ENCODE measurements around the gene SPON2.

Gene SPON2

DNA sequence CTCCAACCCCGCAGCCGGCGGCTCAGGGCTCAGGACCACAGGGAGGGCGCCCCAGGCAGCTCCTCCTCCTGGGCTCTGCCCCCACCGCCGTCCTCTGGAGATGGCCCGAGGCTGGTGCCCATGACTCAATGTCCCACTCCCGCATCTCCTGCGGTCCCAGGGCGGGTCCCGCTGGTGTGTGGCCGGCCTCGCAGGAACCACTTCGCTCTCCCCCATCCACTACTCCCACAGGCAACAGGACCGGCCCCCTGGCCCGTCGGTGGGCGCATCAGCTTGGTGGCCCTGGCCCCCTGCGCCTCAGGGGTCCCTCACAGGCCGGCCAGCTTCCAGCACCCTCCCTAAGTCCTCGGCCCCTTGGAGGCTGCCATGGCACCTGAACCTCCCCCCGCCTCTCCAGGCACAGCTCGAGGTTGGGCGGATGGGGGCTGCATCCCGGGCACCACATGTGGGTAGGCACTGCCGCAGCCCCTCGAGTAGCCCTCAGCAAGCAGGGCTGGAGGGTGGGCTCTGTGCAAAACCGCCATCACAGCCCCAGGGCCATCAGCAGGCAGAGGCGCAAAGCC lies 22.8 kb upstream of the SPON2 start:
- DNase-seq (ENCODE audit: low read depth), result no peak

GRCh38 chr4:1194010-1194900 lies 21.9 kb upstream of the SPON2 start:
- DNase-seq (ENCODE audit: low read depth), result no peak

DNA sequence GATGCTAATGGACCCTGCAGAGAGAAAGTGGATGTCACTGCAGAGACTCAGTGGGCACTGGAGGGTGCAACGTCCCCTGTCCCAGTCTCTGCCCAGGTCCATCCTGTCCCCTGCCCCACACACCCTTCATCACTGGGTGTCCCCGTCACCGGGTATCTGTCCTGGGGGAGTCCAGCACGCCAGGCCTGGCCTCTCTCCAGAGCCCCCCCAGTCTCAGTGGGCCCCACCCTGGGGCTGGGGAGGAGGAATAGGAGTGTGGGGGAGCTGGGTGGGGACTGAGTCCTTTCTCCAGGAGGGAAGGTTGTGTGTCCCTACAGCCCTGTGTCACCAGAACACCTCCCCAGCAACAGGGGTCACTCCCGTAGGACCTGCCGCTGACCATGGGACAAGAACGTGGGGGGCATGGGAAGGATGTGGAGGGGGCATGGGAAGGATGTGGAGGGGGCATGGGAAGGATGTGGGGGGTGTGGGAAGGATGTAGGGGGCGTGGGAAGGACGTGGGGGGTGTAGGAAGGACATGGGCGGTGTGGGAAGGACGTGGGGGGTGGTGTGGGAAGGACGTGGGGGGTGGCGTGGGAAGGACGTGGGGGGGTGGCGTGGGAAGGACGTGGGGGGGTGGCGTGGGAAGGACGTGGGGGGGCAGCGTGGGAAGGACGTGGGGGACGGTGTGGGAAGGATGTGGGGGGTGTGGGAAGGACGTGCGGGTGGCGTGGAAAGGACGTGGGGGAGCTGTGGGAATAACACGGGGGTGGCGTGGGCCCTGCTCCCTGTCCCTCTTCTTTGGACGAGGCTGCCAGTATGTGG lies 21.0 kb upstream of the SPON2 start:
- no peak for DNase-seq (ENCODE audit: low read depth)

DNA sequence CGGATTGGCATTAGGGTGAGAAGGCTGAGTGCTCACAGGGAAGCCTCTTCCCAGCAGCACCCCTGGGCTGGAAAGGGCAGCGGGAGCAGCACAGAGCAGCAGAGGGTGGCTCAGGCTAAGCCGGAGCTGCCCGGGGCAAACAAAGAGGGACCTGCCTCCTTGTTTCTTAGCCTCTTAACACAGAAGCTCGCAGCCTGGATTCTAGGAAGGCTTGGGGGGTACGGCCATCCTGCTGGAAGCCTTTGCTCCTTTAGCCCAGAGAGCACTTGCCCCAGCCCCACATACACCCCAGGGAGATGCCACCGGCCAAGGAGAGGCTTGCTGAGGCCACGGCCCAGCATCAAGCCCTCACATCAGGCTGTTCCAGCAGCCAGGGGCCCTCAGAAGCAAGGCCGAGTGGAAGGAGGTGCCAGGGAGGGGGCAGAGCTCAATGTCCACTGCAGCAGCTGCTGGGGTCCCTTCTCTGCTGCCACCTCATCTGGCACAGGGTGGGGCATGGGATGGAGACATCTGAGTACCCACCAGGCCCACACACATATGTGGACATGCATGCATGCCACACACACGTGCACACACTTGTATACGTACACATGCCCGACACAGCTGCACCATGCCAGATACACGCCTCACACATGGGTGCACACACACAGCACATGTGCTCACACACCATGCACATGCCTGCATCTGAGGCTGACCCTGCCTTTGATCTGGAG lies 20.3 kb upstream of the SPON2 start:
- DNase-seq (ENCODE audit: low read depth), result no peak

DNA sequence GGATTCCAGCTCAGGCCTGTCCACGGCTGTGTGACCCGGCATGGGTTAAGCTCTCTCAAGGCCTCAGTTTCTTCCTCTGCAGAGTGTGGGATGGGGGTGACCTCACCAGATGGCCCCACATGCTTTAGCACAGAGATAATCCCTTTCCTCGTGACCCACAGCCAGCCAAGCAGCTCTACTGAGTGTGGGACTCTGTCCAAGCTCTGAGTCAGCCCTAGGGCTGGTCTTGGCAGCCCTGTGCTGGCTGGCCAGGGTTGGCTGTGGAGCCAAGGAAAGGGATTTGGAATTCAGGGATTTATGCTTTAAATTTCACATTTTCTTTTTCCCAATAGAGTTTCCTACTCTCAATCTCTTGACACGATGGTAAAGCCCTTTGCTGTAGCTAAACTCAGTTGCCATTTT lies 19.7 kb upstream of the SPON2 start:
- DNase-seq (ENCODE audit: low read depth), result peak; percentile 81

DNA sequence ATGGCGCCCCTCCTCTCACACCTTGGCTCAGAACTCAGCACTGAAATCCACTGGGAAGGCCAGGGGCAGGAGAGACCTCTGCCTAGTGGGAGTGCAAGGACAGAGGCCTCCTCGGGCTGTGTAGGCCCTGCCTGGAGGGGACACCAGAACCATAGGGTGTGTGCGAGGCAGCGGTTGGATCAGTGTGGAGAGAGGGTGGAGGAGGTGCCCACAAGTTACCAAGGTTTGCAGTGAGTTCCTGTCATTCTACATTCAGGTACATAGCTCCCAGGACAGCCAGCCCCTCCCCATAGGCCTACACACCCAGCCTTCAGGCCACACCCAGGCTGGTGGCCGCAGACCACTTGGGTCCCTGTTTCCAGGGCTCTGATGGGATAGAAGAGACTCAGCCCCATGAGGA lies 19.2 kb upstream of the SPON2 start:
- no peak for DNase-seq (ENCODE audit: low read depth)

- no peak for DNase-seq (ENCODE audit: low read depth)
These were observed 14.8 kb upstream of the SPON2 start for GRCh38 chr4:1187182-1187581.

DNA sequence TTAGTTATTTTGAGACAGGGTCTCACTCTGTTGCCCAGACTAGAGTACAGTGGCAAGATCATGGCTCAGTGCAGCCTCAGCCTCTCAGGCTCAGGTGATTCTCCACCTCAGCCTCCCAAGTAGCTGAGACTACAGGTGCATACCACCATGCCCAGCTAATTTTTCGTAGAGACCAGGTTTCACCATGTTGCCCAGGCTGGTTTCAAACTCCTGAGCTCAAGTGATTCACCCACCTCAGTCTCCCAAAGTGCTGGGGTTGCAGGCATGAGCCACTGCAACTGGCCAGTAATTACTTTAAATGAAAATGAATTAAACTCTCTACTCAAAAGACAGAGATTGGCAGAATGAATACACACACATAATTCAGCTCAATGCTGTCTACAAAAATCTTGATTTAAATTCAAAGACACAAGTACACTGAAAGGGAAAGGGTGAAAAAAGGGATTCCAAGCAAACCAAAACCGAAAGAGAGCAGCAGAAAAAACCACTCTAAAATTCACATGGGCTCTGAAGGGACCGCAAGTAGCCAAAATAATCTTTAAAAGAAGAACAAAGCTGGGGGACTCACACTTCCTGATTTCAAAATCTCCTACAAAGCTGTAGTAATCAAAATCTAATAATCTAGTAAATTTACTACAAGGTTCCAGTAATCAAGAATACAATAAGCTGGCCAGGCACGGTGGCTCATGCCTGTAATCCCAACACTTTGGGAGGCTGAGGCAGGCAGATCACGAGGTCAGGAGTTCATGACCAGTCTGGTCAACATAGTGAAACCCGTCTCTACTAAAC lies 11.8 kb upstream of the SPON2 start:
- DNase-seq (ENCODE audit: low read depth), result no peak

DNA sequence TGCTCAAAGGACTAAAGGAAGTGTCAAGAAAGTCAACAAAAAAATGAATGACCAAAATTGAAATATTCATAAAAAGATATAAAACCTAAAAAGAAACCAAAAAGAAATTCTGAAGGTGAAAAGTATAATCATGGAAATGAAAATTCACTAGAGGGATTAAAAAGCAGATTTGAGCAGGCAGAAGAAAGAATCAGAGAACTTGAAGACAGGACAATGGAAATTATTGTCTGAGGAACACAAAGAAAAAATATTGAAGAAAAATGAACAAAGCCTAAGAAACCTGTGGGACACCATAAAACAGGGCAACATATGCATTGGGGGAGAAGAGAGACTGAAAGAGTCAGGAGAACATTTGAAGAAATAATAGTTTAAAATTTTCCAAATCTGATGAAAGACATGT lies 9.9 kb upstream of the SPON2 start:
- DNase-seq (ENCODE audit: low read depth), result no peak

- DNase-seq (ENCODE audit: low read depth), result no peak
These were observed 8.3 kb upstream of the SPON2 start for GRCh38 chr4:1180663-1181062.

- no peak for DNase-seq (ENCODE audit: low read depth)
These were observed 7.6 kb upstream of the SPON2 start for GRCh38 chr4:1179976-1180375.

GRCh38 chr4:1179089-1179441 lies 6.7 kb upstream of the SPON2 start:
- DNase-seq (ENCODE audit: low read depth), result no peak

GRCh38 chr4:1178300-1179088 lies 6.1 kb upstream of the SPON2 start:
- no peak for DNase-seq (ENCODE audit: low read depth)

- DNase-seq (ENCODE audit: low read depth), result no peak
These were observed 5.1 kb upstream of the SPON2 start for GRCh38 chr4:1177274-1178141.

- no peak for DNase-seq (ENCODE audit: low read depth)
These were observed 4.3 kb upstream of the SPON2 start for GRCh38 chr4:1176398-1177273.

DNA sequence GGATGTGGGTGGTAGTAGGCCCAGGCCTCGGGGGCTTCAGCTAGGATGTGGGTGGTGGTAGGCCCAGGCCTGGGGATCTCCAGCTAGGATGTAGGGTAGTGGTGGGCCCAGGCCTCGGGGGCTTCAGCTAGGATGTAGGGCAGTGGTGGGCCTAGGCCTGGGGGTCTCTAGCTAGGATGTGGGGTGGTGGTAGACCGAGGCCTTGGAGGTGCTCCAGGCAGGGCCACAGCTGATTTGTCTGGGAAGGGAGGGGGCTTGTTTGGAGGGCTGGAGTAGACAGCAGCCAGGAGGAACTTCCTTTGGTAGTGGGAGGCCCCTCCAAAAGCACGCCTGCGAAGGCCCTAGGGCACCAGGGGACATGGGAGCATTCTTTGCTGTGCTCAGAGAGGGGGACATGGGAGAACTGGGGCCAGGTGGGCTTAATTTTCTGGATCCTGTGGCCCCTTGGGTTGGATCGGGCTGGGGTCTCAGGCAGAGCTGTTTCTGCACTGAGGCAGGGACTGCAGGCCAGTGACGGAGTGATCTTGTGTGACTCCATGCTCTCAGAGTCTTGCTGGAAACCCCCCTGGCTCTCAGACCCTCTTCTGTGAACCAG lies 3.3 kb upstream of the SPON2 start:
- no peak for DNase-seq (ENCODE audit: low read depth)

DNA sequence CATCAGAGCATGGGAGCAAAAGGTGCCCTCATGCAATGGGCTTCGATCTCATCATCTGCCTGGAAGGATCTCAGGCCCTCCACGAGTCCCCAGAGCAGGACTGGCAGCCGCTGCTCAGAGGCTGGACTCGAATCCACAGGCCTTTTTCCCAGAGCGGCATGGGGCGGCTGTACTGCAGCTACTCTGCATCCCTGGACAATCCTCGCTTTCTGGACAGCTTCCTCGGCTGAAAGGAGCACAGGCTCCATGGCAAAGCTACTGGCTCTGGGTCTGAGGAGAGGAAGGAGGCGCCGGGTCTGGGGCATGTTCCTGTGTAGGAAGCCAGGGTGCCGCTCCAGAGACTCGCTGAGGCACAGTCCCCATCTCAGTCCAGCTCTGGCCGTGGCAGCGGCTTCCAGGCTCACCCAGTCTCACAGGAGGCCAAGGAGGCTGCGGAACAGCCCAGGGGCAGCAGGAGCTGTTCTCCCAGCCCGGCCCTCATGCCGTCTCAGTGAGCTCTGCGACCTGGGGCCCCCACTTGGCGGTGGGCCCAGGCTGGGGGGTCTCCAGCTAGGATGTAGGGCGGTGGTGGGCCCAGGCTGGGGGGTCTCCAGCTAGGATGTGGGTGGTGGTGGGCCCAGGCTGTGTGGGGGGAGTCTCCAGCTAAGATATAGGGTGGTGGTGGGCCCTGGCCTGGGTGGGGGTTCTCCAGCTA lies 2.7 kb upstream of the SPON2 start:
- DNase-seq (ENCODE audit: low read depth), result no peak

Data from HS-27A (cell line).